ENCODE results near the gene CHST6.
"Not testable (repeated sequence)": the region's sequence is repeated elsewhere in the genome, so short reads cannot be mapped to it uniquely, and the experiment has no call there.

Gene CHST6

DNA sequence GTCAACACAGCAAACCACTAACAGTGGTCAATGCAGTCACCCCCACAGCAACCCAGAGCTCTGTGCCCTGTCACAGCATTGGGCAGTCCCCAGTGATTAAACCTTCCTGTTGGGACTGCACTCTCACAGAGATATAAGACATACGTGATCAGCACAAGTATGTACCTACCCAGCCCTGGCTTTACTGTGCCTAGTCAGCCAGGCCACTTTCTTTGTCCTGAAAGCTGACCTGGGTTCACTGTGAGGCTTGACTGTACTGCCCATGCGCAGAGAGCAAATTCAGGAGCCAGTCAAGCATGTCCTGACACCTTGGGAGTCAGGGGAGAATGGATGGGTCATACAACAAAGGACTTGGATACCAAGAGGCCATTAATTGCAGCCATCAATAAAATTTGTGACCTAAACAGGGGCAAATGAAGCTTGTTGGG lies 19.8 kb downstream of the CHST6 start:
- DNase-seq (ENCODE audit: low read depth), result no peak

DNA sequence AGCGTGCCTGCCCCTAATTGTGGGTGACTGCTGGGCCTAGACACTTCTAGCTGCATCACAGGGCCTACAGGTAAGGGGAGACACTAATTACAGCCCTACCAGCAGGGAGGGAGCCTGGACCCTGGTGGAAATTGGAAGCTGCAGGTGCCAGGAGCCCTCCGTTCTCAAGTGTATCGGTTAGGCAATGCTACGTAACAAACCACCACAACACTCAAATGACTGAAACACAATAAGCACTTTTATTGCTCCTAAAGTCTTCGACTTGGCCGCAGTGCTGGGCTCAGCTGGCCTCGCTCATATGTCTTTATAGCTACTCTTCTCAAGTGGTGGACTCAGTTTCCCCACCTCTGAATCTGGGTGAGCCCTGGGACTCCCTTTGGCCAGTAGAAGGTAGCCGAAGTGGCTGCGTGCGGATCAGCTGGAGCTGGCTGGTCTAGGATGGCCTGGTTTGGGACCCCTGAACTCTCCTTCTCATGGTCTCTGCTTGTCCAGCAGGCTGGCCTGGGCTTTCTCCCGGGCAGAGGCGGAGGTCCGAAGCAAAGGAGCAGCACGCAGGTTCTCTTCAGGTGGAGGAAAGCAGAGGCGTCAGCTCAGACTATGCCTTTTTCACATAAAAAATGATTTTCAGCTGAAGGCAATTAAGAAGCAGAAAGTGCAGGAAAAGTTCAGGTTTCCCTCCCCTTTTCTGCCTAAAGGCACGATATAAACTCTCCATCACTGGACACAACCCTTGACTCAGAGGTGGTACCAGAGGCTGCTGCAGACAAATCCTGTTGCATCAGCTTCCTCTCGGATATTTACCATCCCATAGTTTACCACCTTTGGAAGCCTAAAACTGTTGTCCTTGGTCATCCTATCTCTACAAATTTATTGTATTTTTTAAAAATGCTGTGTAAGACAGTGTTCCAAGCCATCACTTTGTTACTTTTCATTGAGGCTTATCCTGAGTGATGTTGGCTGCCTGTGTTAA lies 22.0 kb downstream of the CHST6 start:
- no peak for DNase-seq (ENCODE audit: low read depth)

DNA sequence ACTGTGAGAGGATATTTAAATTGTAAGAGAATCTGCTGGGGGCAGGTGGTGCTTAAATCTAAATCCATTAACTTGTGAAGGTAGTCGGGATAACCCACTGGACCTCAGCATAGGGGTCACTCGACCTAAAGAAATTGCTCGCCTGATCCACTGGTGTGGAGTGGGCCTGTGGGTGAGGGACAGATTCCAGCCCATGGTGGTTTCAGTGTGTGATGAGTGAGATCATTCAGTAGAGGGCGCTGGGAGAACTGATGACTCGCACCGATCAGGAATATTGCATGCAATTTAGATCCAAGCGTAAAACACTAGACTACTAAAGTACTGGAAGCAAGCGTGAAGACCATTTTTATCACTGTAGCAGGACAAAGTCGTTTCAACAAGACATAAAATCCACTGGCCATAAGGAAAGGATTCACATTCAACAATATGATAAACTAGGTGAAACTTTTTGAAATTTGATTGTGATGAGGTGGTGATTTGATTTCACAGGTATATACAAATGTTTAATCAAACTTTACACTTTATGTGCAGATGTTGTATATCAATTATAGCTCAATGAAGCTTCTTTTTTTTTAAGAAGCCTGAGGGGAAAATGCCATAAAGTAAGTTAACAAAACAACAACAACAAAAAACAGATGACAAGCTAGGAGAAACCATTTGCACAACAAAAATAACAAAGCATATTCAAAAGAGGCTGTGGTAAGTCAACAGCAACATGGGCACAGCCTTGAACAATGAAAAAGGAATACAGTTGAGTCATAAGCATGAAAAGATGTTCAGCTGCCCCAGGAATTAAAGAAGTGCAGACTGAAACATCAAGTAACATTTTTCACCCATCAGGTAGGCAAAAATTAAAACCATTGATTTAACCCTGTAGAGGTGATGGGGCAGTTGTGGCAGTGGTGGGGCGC lies 23.3 kb downstream of the CHST6 start:
- no peak for DNase-seq (ENCODE audit: low read depth)

DNA sequence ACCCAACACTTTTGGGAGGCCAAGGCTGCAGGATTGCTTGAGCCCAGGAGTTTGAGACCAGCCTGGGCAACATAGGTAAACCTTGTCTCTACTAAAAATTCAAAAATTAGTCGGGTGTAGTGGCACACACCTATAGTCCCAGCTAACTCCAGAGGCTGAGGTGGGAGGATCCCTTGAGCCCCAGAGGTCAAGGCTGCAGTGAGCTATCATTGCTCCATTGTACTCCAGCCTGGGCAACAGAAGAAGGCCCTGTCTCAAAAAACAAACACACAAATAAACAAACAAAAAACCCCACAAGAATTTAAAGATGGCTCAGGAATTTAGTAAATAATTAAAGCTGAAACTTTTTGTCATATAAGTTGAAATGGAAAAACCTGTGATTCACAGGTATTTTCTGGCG lies 28.5 kb downstream of the CHST6 start:
- DNase-seq (ENCODE audit: low read depth), result no peak

DNA sequence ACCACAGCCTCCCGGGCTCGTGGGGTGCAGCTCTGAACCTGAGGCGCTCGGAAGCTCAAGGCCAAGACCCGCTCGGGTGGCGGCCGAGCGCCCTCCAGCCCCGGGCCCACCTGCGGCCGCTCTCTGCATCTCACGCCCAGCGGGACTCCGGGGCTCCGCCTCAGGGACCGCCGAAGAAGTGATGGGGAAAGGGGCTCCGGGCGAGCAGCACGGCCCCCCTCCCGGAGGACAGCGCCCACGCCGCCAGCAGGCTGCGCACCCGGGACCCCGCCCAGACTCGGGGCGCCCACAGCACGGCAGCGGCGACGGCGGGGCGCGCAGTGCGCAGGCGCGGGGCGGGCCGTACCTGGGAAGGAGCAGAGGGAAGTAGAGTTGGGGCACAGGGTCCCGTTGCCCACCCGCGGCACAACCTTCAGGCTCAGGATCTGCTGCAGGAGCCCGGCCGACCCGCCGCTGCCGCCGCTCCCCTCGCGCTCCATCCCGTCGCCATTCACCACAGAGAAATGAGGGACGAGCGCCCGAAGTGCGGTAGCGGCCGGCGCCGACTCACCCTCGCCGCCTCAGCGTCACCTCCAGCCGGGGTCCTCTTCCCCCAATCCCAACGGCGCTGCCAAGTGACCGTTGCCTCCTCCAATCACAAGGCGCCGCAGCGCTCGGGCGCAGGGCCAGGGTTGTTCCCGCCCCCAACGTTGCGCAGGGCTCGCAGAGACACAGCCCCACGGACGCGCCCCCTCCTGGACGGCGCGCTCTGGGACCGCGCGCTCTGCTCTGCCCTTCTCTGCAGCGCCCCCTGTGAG lies 30.9 kb downstream of the CHST6 start, which contains the start of gene TMEM170A:
TMEM170A (minus strand) TSS at position 568 of the 797 bp plus-strand sequence; CDS start at position 479, 89 bp downstream.
- peak; percentile 96 for DNase-seq (ENCODE audit: low read depth)

DNA sequence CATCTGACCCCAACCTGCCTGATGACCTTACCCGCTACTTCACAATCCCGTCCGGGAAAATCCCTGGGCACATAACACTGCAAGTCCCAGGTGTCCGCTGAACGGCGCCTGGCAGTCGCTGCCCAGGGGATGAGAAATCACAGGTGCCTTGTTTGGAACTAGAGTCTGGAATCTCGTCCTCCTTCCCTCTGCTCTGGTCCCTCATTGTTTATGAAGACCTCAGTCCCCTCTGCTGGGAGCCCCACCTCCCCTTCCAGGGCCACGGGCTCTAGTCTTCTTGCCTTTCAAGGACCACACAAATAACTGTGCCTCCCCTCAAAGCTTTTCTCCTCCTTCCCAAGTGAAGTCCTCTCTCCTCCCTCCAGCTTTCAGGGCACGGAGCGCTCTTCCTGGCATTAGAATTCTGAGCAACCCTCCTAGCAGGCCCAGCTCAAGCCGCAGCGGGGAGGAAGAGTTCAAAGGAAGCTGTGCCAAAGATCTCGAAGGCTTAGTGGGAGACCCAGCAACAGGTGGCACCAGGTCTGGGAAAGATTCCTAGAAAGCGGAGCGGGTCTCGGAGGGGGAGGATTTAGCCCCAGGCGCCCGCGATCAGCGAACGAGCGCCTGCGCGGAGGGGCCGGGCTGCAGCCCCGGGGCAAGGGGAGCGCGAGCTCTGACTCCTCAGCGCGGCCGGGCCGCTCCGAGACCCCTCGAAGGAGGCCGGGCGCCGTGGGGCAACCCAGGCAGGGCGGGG lies 31.7 kb downstream of the CHST6 start:
- not testable (repeated sequence) for DNase-seq (ENCODE audit: low read depth)

DNA sequence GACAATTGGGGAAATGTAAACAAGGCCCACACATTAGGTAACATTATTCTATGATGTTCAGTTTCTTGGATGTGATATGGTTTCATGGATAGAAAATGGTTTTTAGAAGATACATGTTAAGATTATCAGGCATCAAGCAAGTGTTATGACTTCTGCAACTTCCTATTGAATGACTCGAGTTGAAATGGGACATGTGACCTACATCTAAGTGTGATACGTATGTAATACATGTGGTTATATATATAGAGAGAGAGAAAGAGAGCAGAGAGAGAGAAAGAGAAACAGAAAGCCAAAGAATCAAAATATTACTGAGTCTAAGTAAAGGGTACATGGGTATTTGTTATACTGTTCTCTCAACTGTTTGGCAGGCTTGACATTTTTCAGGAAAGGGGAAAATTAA lies 32.4 kb downstream of the CHST6 start:
- no peak for DNase-seq (ENCODE audit: low read depth)

DNA sequence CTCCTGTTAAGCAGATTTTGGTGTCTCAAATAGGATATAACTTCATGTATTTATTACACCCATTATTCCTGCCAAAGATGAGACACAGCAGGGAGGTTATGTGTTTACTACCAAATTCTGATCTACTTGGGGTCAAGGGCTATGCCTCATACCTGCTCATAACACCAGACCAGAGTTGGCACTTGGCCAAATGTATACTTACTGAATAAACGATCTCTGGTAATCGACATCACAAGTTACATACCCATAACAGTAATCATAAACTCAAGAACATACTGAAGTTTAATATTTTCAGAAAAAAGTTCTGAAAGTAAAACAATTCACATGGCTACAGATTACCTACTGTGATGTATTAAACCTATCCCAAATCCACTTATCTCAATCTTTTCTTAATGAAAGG lies 33.7 kb downstream of the CHST6 start:
- no peak for DNase-seq (ENCODE audit: low read depth)

DNA sequence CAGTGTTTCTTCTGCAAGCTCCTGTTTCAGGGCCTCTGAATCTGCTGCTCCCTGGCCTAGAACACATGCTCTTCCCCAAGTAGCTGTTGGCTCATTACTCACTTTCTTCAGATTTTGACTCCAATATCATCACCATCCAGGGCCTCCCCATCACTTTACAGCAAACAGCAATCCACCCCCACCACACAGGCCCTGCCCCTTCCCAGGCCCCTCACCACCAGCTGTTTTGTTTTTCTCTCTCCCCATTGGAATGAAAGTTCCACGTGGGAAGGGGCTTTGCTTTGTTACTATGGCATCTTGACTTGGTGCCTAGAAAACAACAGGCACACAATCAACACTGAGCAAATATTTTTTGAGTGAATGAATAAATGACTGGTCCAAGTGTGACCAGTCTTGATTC lies 34.8 kb downstream of the CHST6 start:
- DNase-seq (ENCODE audit: low read depth), result no peak

DNA sequence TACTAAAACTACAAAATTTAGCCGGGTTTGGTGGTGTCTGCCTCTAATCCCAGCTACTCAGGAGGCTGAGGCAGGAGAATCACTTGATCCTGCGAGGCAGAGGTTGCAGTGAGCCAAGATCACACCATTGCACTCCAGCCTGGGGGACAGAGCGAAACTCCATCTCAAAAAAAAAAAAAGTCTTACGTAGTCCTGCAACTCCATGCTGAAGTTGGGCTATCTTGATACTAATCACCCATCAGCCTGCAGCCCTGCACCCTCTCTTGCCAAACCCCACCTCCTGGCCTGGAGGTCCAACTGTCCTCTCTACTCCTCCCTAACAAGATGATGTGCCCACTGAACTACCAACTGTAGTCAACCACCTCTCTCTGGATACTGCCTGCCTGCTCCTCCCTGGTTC lies 35.5 kb downstream of the CHST6 start:
- no peak for DNase-seq (ENCODE audit: low read depth)

DNA sequence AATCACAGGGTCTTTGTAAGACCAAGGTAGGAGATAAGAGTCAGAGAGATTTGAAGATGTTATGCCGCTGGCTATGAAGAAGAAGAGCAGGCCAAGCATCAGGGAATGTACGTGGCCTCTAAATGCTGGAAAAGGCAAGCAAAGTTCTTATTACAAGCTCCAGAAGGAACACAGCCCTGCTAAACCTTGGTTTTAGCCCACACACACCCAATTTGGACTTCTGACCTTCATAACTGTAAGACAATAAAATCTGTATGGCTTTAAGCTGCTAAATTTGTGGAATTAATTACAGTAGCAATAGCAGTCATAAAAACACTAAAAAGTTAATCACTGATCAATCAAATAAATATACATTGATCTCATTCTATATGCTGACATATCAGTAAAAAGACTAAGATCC lies 36.8 kb downstream of the CHST6 start:
- DNase-seq (ENCODE audit: low read depth), result no peak

DNA sequence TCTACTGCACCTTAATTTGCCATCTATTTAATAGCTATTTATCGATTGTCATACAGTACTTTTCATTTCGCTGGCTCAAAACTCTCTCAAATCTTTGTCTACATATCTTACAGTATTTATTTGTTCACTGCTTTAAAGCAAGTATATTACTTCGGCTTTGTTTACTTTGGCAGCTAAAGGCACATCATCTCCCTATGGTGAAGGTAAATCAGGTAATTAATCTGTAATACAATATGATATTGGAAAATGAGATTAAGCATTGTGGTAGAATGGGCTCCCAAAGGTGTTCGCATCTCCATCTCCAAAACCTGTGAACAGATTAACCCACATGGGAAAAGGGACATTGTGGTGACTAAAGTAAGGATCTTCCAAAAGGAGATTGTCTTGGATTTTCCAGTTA lies 37.2 kb downstream of the CHST6 start:
- DNase-seq (ENCODE audit: low read depth), result no peak

DNA sequence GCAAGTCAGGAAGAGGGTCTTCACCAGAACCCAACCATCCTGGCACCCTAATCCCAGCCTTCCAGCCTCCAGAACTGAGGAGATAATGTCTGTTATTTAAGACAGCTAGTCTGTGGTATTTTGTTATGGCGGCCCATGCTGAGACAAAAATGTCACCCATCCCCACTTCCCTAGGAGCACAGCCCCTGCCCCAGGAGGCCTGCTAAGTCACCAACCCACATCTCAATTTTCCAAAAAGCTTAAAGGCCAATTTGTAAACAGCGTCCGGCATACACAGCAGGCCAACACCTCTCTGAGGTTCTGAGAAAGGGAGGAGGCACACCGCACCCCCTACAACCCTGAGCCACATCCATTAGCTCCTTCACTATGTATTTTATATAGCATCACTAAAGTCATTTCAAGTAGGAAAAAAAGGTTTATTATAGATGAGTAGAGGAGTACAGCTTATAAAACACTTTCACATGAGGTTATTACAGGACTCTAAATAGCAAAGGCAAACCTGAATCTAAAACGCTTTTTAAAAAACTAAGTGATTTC lies 37.7 kb downstream of the CHST6 start:
- DNase-seq (ENCODE audit: low read depth), result no peak

DNA sequence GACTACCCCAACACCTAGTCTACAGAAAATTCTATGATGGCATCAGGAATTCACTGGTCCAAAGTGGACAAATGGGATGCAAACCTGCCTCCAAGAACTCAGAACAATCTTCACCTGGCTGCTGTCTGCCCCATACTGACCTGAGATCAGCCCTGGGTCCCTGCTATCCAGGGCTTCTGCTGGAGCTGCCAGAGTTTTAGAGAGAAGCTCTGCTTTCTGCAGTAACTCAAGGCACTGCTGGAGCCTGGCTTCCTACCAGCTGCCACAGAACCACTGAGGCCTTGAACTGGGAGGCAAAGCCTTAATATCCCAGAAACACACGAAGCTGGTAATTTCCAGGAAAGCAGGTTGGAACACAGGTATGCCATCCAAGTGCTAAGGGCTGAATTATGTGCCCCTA lies 38.3 kb downstream of the CHST6 start:
- DNase-seq (ENCODE audit: low read depth), result no peak

DNA sequence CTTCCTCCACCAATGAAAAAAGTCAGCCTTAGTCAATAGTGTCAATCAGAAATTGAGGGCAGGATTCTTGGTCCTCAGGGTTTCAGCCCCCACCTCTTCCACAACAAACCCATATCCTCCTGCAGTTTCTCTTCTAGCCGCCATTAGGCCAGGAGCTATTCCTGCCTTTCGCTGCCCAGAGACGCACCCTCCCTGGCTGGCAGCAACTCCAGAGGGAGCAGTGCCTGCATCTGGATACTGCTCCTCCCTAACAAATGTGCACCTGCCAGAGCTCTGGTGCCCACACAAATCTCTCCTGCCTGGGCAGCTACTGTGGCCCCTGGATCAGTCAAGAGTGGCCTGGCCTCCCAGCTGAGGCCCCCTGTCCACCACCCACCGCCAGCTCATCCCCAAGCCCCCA lies 38.8 kb downstream of the CHST6 start:
- DNase-seq (ENCODE audit: low read depth), result not testable (repeated sequence)

DNA sequence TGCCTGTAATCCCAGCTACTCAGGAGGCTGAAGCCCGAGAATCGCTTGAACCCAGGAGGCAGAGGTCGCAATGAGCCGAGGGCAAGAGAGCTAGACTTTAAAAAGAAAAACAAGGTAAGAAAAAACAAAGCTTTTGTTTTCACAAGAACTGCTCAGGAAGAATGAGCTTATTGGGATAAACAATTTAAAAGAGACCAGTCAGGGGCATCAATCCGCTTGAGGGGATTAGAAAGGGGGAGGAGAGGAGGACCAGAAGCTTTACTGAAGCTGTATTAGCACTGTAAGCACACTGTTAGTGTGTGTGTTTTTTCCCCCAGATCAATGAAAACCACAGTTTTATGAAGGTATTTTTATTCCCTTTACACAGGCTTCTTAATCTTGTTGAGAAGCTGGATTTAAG lies 39.6 kb downstream of the CHST6 start:
- no peak for DNase-seq (ENCODE audit: low read depth)

DNA sequence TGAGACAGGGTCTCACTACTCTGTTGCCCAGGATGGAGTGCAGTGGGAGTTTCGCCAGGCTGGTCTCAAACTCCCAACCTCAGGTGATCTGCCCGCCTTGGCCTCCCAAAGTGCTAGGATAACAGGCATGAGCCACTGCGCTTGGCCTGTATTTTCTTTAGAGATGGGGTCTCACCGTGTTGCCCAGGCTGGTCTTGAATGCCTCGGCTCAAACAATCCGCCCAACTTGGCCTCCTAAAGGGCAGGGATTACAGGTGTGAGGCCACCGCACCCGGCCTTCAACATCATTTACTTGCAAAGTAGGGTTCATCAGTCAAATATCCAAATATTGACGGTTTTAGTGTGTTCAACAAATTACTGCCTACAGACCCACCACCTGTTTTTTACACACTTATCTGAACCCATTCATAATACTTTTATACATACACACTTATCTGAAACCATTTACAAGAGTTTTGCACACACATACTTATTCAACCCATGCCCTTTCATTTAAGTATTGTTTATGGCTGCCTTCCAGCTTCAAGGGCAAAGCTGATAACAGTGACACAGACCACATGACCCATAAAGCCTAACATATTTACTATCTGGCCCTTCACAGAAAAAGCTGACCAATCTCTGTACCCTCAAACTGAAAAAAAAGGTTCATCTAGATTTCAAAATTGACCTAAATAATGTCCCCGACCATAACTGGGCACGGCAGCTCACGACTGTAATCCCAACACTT lies 42.6 kb downstream of the CHST6 start:
- DNase-seq (ENCODE audit: low read depth), result no peak

DNA sequence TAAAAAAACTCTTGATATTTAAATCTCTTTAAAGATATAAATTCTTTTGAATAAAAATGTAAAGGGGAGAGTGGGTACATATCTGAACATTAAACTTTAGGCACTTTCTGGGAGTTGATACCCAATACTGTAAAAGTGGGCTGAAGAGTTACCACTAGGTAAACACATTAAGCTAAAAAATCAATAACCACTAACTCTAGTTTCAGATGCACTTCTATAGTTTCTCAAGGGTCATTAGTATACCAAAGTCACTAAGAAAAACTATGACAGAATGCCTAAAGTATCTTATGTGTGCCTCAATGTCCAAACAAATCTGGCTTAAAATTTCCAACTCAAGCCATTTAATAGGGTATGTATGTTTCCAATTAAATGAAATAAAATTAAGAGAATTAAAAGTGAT lies 48.8 kb downstream of the CHST6 start:
- no peak for DNase-seq (ENCODE audit: low read depth)

DNA sequence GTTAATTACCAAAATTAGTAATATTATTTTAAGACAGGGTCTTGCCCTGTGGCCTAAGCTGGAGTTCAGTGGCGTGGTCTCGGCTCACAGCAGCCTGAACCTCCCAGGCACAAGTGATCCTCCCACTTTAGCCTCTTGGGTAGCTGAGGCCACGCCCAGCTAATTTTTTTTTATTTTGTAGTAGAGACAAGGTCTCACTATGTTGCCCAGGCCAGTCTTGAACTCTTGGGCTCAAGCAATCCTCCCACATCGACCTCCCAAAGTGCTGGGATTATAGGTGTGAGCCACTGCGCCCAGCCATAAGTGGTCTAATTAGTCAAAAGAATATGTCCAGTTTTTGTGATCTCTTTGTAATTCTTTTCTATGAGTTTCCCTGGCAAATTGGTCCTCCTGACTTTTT lies 49.9 kb downstream of the CHST6 start:
- DNase-seq (ENCODE audit: low read depth), result no peak

DNA sequence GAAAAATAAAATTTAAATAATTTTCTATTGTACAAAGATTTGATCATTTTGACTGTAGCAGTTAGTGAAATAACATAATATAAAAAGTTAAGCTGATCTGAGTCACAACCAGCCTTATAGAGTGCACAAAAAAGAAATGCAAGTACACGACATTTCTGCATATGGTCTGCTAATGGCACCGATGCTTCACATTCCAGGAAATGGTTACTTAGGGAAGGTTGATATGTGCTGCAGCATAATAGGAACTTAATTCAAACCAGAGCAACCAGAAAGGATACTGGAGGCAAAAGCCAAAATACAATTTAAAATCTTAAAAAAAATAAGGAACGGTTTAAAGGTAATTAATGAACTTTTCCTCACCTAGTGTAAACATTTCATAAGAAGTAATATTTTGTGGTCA lies 51.9 kb downstream of the CHST6 start:
- DNase-seq (ENCODE audit: low read depth), result no peak
